A549 (cell line): ENCODE results near the gene CRYGN. TPM values are rescaled to one million over a fixed set of nuclear protein-coding genes. Genes with fewer than 3 reads are reported as not detected.

Experiments used
- ATAC-seq, 2 experiments: fragments of 200-7000 bp in 1 of 2; fragments of >200 bp in 1 of 2; cut with Nextera tagmentation in 1 of 2; cut with Tn5 transposase in 1 of 2; 3 replicates each; pipeline versions ENCODE4 v1.8.0 to v1.9.1; 2018 to 2020; ENCODE audit warnings: mild to moderate bottlenecking in 1 of 2, moderate library complexity in 1 of 2
- CTCF ChIA-PET: fragments of 300-600 bp; sonication (Branson Sonifier 250); formaldehyde crosslinking; extraction: SDS; loops from one replicate; lab custom pipeline; 2021; ENCODE audit warnings: antibody characterized with exemption, inconsistent platforms; lab: Yijun Ruan, JAX
- POLR2A ChIA-PET: fragments of 350-600 bp; formaldehyde crosslinking; extraction: SDS; loops from one replicate; lab custom pipeline; 2021; ENCODE audit warnings: antibody characterized with exemption, inconsistent platforms; lab: Yijun Ruan, JAX
- DNase-seq, 2 experiments: peaks; one replicate each; pipeline versions ENCODE4 v3.0.0 to v3.0.0-alpha.2; 2011 to 2016; ENCODE audit warnings: low read depth in 1 of 2, low spot score in 1 of 2
- FAIRE-seq: peaks from 2 replicates; lab custom pipeline; 2011; peaks lifted over from hg19 to GRCh38; lab: Jason Lieb, UNC
- H3K27ac ChIP-seq, 2 experiments: fragments of >200 bp; sonication (Bioruptor Twin); formaldehyde crosslinking; 3 replicates each; pipeline ENCODE4 v1.5.1; 2016 to 2017
- H3K4me1 ChIP-seq: fragments of >200 bp; sonication (Bioruptor Twin); formaldehyde crosslinking; 3 replicates; pipeline ENCODE4 v1.6.1; 2016
- H3K4me2 ChIP-seq: fragments of >200 bp; sonication (Bioruptor Twin); formaldehyde crosslinking; 3 replicates; pipeline ENCODE4 v1.6.1; 2016
- H3K4me3 ChIP-seq: fragments of >200 bp; sonication (Bioruptor Twin); formaldehyde crosslinking; 3 replicates; pipeline ENCODE4 v1.5.1; 2016
- H3K9me3 ChIP-seq: fragments of >200 bp; sonication (Bioruptor Twin); formaldehyde crosslinking; 3 replicates; pipeline ENCODE4 v1.6.1; 2016
- BHLHE40 ChIP-seq: IDR thresholded peaks from 2 replicates; pipeline ENCODE4 v1.6.1; 2012; ENCODE audit warnings: low read depth, low read length, inconsistent platforms
- CBX8 ChIP-seq: fragments of 200-600 bp; sonication (generic); IDR thresholded peaks from 2 replicates; pipeline ENCODE4 v1.6.1; 2016
- CEBPB ChIP-seq, 2 experiments: fragments of >200 bp in 1 of 2; sonication (Bioruptor Twin) in 1 of 2; formaldehyde crosslinking in 1 of 2; IDR thresholded peaks; 2 replicates each; pipeline ENCODE4 v1.6.1; 2012 to 2016
- ESRRA ChIP-seq: fragments of 150-350 bp; IDR thresholded peaks from 2 replicates; pipeline ENCODE4 v1.6.1; 2014; ENCODE audit warnings: mild to moderate bottlenecking, low read length, borderline replicate concordance
- FOSL2 ChIP-seq, 2 experiments: fragments of 450-650 bp in 1 of 2; fragments of >200 bp in 1 of 2; sonication (Bioruptor Twin) in 1 of 2; formaldehyde crosslinking; IDR thresholded peaks; 2 replicates each; pipeline versions ENCODE4 v1.5.0 to v1.6.1; 2016 to 2020; ENCODE audit warnings: mild to moderate bottlenecking in 1 of 2, moderate library complexity in 1 of 2
- FOXS1 ChIP-seq: fragments of 250-450 bp; sonication (Bioruptor Pico); IDR thresholded peaks from 2 replicates; pipeline ENCODE4 v1.5.0; 2020; ENCODE audit warnings: mild to moderate bottlenecking, moderate library complexity
- GATA3 ChIP-seq: IDR thresholded peaks from 2 replicates; pipeline ENCODE4 v1.6.1; 2012; ENCODE audit warnings: borderline replicate concordance
- JUN ChIP-seq, 2 experiments: fragments of >200 bp; sonication (Bioruptor Twin); formaldehyde crosslinking; IDR thresholded peaks; 2 replicates in 1 of 2; 3 replicates in 1 of 2; pipeline ENCODE4 v1.6.1; 2016 to 2017
- JUNB ChIP-seq: fragments of >200 bp; sonication (Bioruptor Twin); formaldehyde crosslinking; IDR thresholded peaks from 2 replicates; pipeline ENCODE4 v1.6.1; 2016
- MYC ChIP-seq: IDR thresholded peaks from 2 replicates; pipeline ENCODE4 v1.6.1; 2012; ENCODE audit warnings: mild to moderate bottlenecking, inconsistent platforms, low read length, improper control_type of control experiment, borderline replicate concordance
- RAD21 ChIP-seq, 2 experiments: fragments of >200 bp in 1 of 2; sonication (Bioruptor Twin) in 1 of 2; formaldehyde crosslinking in 1 of 2; IDR thresholded peaks in 1 of 2; conservative IDR thresholded peaks in 1 of 2; 2 replicates in 1 of 2; 3 replicates in 1 of 2; pipeline ENCODE4 v1.6.1; 2012 to 2018; ENCODE audit warnings: inconsistent platforms in 1 of 2
- RARB ChIP-seq: fragments of 250-450 bp; sonication (Bioruptor Pico); IDR thresholded peaks from 2 replicates; pipeline ENCODE4 v1.8.0; 2021; ENCODE audit warnings: mild to moderate bottlenecking, moderate library complexity
- SMC3 ChIP-seq: fragments of >200 bp; sonication (Bioruptor Twin); formaldehyde crosslinking; IDR thresholded peaks from 3 replicates; pipeline ENCODE4 v1.6.1; 2018; ENCODE audit warnings: inconsistent platforms
- ZC3H11A ChIP-seq: fragments of 450-650 bp; IDR thresholded peaks from 2 replicates; pipeline ENCODE4 v1.6.1; 2014; ENCODE audit warnings: antibody characterized with exemption, mild to moderate bottlenecking
- WGBS: methylation state at CpG from one replicate; pipeline ENCODE4 v1.1.6; 2017; ENCODE audit errors: missing lambda C conversion rate; 5-methylcytosine and 5-hydroxymethylcytosine counted together
- polyA plus RNA-seq, 4 experiments: library from polyadenylated mRNA; depleted of rRNA in 3 of 4; stranded (reverse); fragments of >200 nt; fragmentation: RNase III in 1 of 4; extraction: RNeasy Plus Mini Kit Qiagen cat#74134 plus additional on column Dnase treatment in 1 of 4; gene quantifications; 2 replicates in 3 of 4; 3 replicates in 1 of 4; pipeline ENCODE4 v1.2.3, GENCODE V29; 2011 to 2017
- TF ChIP-seq, protein P1 (sequence below): IDR thresholded peaks from 2 replicates; pipeline ENCODE4 v1.6.1; 2012; ENCODE audit warnings: low read depth, borderline replicate concordance
- TF ChIP-seq, protein P2 (sequence below): IDR thresholded peaks from 2 replicates; pipeline ENCODE4 v1.6.1; 2012
- TF ChIP-seq, protein P3 (sequence below): fragments of >200 bp; sonication (Bioruptor Twin); formaldehyde crosslinking; IDR thresholded peaks from 3 replicates; pipeline ENCODE4 v1.5.1; 2016
- TF ChIP-seq, protein P4 (sequence below): fragments of >200 bp; sonication (Bioruptor Twin); formaldehyde crosslinking; IDR thresholded peaks from 2 replicates; pipeline ENCODE4 v1.6.1; 2016
- TF ChIP-seq, protein P5 (sequence below): fragments of 450-650 bp; IDR thresholded peaks from 2 replicates; pipeline ENCODE4 v1.6.1; 2014; ENCODE audit warnings: antibody characterized with exemption

Gene CRYGN
- polyA plus RNA-seq, 2 of the 4 experiments (the other 2 are of a cell fraction): not detected

DNA sequence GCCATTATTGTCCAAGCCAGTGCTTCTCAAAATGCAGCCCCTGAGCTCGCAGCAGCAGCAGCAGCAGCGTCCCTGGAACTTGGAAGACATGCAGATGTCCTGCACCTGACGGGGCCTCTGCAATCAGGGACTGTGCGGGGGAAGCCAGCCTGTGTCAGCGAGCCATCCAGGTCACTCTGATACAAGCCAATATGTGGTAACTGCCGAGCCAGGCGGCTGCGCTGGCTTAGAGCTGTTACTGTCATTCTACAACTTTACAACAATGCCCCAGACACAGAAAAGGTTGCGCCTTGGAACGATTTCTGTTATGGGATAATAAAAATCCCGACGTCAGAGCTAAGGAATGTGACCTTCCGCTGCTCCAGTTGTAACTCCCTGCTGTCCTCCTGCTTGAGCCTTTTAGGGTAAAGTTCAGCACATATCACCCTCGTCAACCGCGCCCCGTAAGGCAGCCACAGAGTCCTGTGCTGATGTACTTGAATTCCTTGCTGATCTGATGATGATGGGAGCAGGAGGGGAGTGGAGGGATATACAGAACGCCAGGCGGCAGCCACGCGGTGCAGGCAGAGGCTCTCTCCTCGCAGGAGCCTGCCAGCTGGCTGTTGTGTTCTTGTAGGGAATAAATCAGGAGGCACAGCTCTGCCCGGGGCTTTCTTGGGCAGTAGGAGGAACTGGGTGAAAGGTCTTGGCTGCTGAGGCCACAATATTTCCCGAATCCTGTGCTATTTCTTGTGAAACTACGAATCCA lies 20.0 kb upstream of the CRYGN start:
- Histone ChIP-seq H3K27ac (peak overlapping the region; percentile 76 to 83), H3K4me1 (peaks cover 23% of the 10 kb centered on the region), H3K4me2 (peak overlapping the region; percentile 83), H3K9me3 (peaks cover 32% of the 10 kb centered on the region), H3K4me3 (peak overlapping the region; percentile 15; the same call in 1 of the 3 replicates)
- 11% methylated on average over 24 of the region's 25 CpGs for WGBS
- TF ChIP-seq, protein P1, sequence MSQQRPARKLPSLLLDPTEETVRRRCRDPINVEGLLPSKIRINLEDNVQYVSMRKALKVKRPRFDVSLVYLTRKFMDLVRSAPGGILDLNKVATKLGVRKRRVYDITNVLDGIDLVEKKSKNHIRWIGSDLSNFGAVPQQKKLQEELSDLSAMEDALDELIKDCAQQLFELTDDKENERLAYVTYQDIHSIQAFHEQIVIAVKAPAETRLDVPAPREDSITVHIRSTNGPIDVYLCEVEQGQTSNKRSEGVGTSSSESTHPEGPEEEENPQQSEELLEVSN: peak; percentile 70; the same call in 1 of the 2 replicates
- TF ChIP-seq FOSL2 (IDR thresholded peaks at IDR 0.05): no peak
- 0 out of 2 replicates have a peak, but pooled peaks have one; percentile 12 for TF ChIP-seq FOSL2 (CRISPR knock-in tag; IDR thresholded peaks at IDR 0.05)
- TF ChIP-seq SMC3: peak; percentile 49; the same call in 2 of the 3 replicates
- TF ChIP-seq ESRRA: peak; percentile 41; the same call in 1 of the 2 replicates
- peak; percentile 48 to 63 for TF ChIP-seq RAD21 (conservative IDR thresholded peaks at IDR 0.05 in 1 of 2, IDR thresholded peaks at IDR 0.05 in 1 of 2)
- 0 out of 2 replicates have a peak, but pooled peaks have one; percentile 17 for TF ChIP-seq RARB (CRISPR knock-in tag)
- no peak for TF ChIP-seq CBX8
- TF ChIP-seq GATA3: peak; percentile 38; the same call in 1 of the 2 replicates
- TF ChIP-seq CEBPB (IDR thresholded peaks at IDR 0.05): no peak; a peak in 1 of 4 replicates
- TF ChIP-seq MYC: no peak
- TF ChIP-seq JUN (IDR thresholded peaks at IDR 0.05): peak in 1 of 2 experiments; percentile 41; a peak in 1 of 5 replicates
- TF ChIP-seq JUNB: no peak
- TF ChIP-seq, protein P2, sequence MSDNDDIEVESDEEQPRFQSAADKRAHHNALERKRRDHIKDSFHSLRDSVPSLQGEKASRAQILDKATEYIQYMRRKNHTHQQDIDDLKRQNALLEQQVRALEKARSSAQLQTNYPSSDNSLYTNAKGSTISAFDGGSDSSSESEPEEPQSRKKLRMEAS: peak; percentile 89
- TF ChIP-seq, protein P3, sequence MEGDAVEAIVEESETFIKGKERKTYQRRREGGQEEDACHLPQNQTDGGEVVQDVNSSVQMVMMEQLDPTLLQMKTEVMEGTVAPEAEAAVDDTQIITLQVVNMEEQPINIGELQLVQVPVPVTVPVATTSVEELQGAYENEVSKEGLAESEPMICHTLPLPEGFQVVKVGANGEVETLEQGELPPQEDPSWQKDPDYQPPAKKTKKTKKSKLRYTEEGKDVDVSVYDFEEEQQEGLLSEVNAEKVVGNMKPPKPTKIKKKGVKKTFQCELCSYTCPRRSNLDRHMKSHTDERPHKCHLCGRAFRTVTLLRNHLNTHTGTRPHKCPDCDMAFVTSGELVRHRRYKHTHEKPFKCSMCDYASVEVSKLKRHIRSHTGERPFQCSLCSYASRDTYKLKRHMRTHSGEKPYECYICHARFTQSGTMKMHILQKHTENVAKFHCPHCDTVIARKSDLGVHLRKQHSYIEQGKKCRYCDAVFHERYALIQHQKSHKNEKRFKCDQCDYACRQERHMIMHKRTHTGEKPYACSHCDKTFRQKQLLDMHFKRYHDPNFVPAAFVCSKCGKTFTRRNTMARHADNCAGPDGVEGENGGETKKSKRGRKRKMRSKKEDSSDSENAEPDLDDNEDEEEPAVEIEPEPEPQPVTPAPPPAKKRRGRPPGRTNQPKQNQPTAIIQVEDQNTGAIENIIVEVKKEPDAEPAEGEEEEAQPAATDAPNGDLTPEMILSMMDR: peak; percentile 36; the same call in 2 of the 3 replicates
- CTCF ChIA-PET: interaction anchor here (0.7 to 10.9 kb wide), 17 partner anchors 9 to 297 kb away, joined by 3 to 89 read pairs (median 4); partner anchors contain the start of genes CRYGN and RHEB
- POLR2A ChIA-PET: interaction anchor here (0.8 to 1.4 kb wide), 4 partner anchors 11 to 60 kb away, joined by 3 to 5 read pairs (median 4); partner anchors contain the start of gene RHEB
- FAIRE-seq (no peak), ATAC-seq (peak; percentile 81 to 90), DNase-seq (peak; percentile 61 to 90)

DNA sequence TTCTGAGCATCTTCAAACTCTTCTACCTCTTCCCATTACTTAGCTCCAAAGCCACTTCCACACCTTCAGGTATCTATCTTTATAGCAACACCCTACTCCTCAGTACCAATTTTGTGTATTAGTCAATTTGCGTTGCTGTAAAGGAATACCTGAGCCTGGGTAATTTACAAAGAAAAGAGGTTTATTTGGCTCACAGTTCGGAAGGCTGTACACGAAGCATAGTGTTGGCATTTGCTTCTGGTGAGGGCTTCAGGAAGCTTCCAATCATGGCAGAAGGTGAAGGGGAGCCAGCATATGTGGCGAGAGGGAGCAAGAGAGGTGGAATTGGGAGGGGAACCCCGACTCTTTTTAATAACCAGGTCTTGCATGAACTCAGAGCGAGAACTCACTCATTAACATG lies 17.6 kb upstream of the CRYGN start:
- FAIRE-seq: no peak
- CTCF ChIA-PET: interaction anchor here (0.6 to 10.9 kb wide), 7 partner anchors 8 to 615 kb away, joined by 3 to 89 read pairs (median 5); no protein-coding TSS in a partner anchor
- no peak overlapping the region for H3K4me2 ChIP-seq
- ATAC-seq: no peak
- TF ChIP-seq BHLHE40: no peak
- TF ChIP-seq, protein P4, sequence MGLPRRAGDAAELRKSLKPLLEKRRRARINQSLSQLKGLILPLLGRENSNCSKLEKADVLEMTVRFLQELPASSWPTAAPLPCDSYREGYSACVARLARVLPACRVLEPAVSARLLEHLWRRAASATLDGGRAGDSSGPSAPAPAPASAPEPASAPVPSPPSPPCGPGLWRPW: no peak
- no peak for TF ChIP-seq ZC3H11A
- no peak for TF ChIP-seq CEBPB (IDR thresholded peaks at IDR 0.05)
- no peak for TF ChIP-seq RARB (CRISPR knock-in tag)
- TF ChIP-seq, protein P1: no peak
- TF ChIP-seq, protein P5, sequence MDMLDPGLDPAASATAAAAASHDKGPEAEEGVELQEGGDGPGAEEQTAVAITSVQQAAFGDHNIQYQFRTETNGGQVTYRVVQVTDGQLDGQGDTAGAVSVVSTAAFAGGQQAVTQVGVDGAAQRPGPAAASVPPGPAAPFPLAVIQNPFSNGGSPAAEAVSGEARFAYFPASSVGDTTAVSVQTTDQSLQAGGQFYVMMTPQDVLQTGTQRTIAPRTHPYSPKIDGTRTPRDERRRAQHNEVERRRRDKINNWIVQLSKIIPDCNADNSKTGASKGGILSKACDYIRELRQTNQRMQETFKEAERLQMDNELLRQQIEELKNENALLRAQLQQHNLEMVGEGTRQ: no peak
- no peak for TF ChIP-seq GATA3
- no peak for TF ChIP-seq FOXS1
- TF ChIP-seq, all 56 proteins: peak for 0
- H3K4me1 ChIP-seq: peaks cover 23% of the 10 kb centered on the region
- DNase-seq: no peak
- peaks cover 16% of the 10 kb centered on the region for H3K9me3 ChIP-seq
- no peak overlapping the region for H3K27ac ChIP-seq
- 86% methylated on average over 6 of the region's 6 CpGs for WGBS
- POLR2A ChIA-PET: no interaction called here
- H3K4me3 ChIP-seq: no peak overlapping the region
